GM12891 (cell line): Measurements from ENCODE around the gene SNPH.

Experiments used
- PAX5 ChIP-seq: IDR thresholded peaks from 2 replicates; pipeline ENCODE4 v1.6.1; 2011; ENCODE audit warnings: low read length, moderate library complexity, mild to moderate bottlenecking; ENCODE audit not compliant: insufficient read depth, severe bottlenecking
- POLR2A ChIP-seq: IDR thresholded peaks from 2 replicates; pipeline ENCODE4 v1.6.1; 2011; ENCODE audit warnings: low read depth, low read length, control low read depth
- POLR2AphosphoS5 ChIP-seq: IDR thresholded peaks from 2 replicates; pipeline ENCODE4 v1.6.1; 2011; ENCODE audit warnings: low read depth, low read length, control low read depth
- POU2F2 ChIP-seq: IDR thresholded peaks from 2 replicates; pipeline ENCODE4 v1.6.1; 2011; ENCODE audit warnings: low read depth, mild to moderate bottlenecking, control low read depth, low read length, moderate library complexity
- SPI1 ChIP-seq: IDR thresholded peaks from 2 replicates; pipeline ENCODE4 v1.6.1; 2011; ENCODE audit warnings: low read depth, low read length, control low read depth
- TAF1 ChIP-seq: IDR thresholded peaks from 2 replicates; pipeline ENCODE4 v1.6.1; 2011; ENCODE audit warnings: low read depth, low read length, control low read depth

- TF ChIP-seq POLR2AphosphoS5 (no peak), POU2F2 (no peak), POLR2A (no peak), TAF1 (no peak), SPI1 (no peak), PAX5 (no peak)
These were observed 66.7 kb downstream of the SNPH start for GRCh38 chr20:1332749-1333300.
